Loucy (cell line): ENCODE results near the gene JAG1.

Experiments
- H2AFZ ChIP-seq: fragments of 200-600 bp; sonication (generic); 2 replicates; pipeline ENCODE4 v1.6.0; 2016; ENCODE audit warnings: antibody characterized with exemption, mild to moderate bottlenecking, low read length, moderate library complexity
- H3F3A ChIP-seq: fragments of 200-600 bp; 2 replicates; pipeline ENCODE4 v1.6.0; 2016; ENCODE audit warnings: antibody characterized with exemption, low read depth, mild to moderate bottlenecking
- H3K27me3 ChIP-seq: fragments of 200-600 bp; sonication (generic); 2 replicates; pipeline ENCODE4 v1.6.1; 2014; ENCODE audit warnings: low read length, mild to moderate bottlenecking; ENCODE audit not compliant: insufficient read depth, poor library complexity, severe bottlenecking
- H3K36me3 ChIP-seq: fragments of 200-600 bp; sonication (generic); 2 replicates; pipeline ENCODE4 v1.6.1; 2016; ENCODE audit warnings: low read length; ENCODE audit not compliant: insufficient read depth
- H3K4me1 ChIP-seq: fragments of 200-600 bp; sonication (generic); 2 replicates; pipeline ENCODE4 v1.5.1; 2014; ENCODE audit warnings: low read length, mild to moderate bottlenecking; ENCODE audit not compliant: insufficient read depth, poor library complexity, severe bottlenecking
- H3K4me2 ChIP-seq: fragments of 200-600 bp; sonication (generic); 2 replicates; pipeline ENCODE4 v1.6.0; 2014; ENCODE audit warnings: antibody characterized with exemption, low read length, low read depth, mild to moderate bottlenecking; ENCODE audit not compliant: poor library complexity, severe bottlenecking
- H3K4me3 ChIP-seq: fragments of 200-600 bp; sonication (generic); 2 replicates; pipeline ENCODE4 v1.5.1; 2014; ENCODE audit warnings: low read length, mild to moderate bottlenecking, mixed read lengths; ENCODE audit not compliant: poor library complexity, severe bottlenecking
- H3K79me2 ChIP-seq: fragments of 200-600 bp; sonication (generic); 2 replicates; pipeline ENCODE4 v1.6.1; 2014; ENCODE audit warnings: low read length; ENCODE audit not compliant: insufficient read depth
- H3K9ac ChIP-seq: fragments of 200-600 bp; sonication (generic); 2 replicates; pipeline ENCODE4 v1.6.0; 2014; ENCODE audit warnings: mild to moderate bottlenecking, low read depth, low read length, moderate library complexity; ENCODE audit not compliant: poor library complexity, severe bottlenecking
- H3K9me2 ChIP-seq: fragments of 200-600 bp; sonication (generic); replicated peaks from 2 replicates; pipeline ENCODE4 v1.6.1; 2016; ENCODE audit warnings: low read depth, low read length, mixed read lengths
- H3K9me3 ChIP-seq: fragments of 200-600 bp; sonication (generic); 2 replicates; pipeline ENCODE4 v1.6.1; 2014; ENCODE audit warnings: mild to moderate bottlenecking, antibody characterized with exemption, low read length, low read depth; ENCODE audit not compliant: insufficient read depth
- H4K20me1 ChIP-seq: fragments of 200-600 bp; sonication (generic); 2 replicates; pipeline ENCODE4 v1.6.0; 2014; ENCODE audit warnings: antibody characterized with exemption, low read length, mild to moderate bottlenecking; ENCODE audit not compliant: insufficient read depth, poor library complexity, severe bottlenecking
- CTCF ChIP-seq: fragments of 200-600 bp; sonication (generic); conservative IDR thresholded peaks from 2 replicates; pipeline ENCODE4 v1.5.1; 2014; ENCODE audit warnings: mild to moderate bottlenecking, antibody characterized with exemption, low read length
- EZH2phosphoT487 ChIP-seq: fragments of 200-600 bp; IDR thresholded peaks from 2 replicates; pipeline ENCODE4 v1.6.1; 2018; ENCODE audit warnings: antibody characterized with exemption, mild to moderate bottlenecking, moderate library complexity, borderline replicate concordance

Gene JAG1

GRCh38 chr20:10660661-10661060 is 13.1 kb downstream of the JAG1 start:
- H3K9ac ChIP-seq, result no peak overlapping the region
- no peaks in the 10 kb centered on the region for H3K4me1 ChIP-seq
- H2AFZ ChIP-seq, result no peak overlapping the region
- no peak overlapping the region for H3K4me3 ChIP-seq
- no peaks in the 10 kb centered on the region for H3F3A ChIP-seq
- H3K4me2 ChIP-seq, result no peak overlapping the region
- no peaks in the 10 kb centered on the region for H3K9me3 ChIP-seq
- no peaks in the 10 kb centered on the region for H3K79me2 ChIP-seq
- no peaks in the 10 kb centered on the region for H3K36me3 ChIP-seq
- H3K9me2 ChIP-seq, result no peaks in the 10 kb centered on the region
- TF ChIP-seq EZH2phosphoT487, result no peak
- H4K20me1 ChIP-seq, result no peaks in the 10 kb centered on the region
- no peaks in the 10 kb centered on the region for H3K27me3 ChIP-seq

DNA sequence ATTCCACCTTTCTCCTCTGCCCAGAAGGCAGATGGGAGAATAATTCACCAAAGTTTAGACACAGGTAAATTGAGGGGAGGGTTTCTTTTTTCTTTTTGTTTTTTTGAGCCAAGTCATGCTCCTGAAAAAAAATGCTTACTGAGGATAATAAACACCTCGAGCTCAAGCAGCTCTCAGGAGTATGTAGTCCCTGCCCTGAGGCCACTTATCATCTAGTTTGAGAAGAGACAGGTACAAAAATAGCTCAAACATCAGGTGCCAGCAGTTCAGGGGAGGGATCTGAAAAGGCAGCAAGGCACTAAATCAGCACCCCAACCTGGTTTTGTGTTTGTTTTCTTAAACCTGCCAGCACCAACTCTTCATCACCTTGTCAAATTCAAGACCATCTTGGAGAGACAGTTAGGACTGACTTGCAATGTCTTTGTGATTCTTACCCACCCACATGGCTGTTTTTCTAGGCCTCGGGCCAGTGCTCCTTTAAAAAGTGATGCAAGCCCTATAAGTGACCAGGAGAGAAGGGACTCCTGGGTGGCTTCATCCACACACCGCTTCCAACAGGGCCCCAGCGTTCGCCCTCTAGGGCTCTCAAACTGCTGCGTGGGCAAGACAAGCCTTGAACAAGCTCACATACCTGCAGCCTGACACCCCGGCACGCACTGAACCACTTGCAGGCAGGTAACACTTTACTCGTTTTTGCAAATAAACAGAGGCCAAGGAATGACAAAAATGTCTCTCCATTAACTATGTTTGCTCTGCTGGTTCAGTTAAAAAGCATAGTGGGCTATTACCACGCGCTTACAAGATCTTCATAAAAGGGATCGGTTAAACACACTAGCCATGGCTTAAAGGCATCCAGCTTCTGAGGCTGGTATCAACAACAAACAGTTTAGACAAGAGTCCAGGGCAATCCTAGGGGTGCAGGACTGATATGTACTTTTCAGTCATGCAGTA is 13.9 kb downstream of the JAG1 start:
- H3K36me3 ChIP-seq, result no peaks in the 10 kb centered on the region
- H3K27me3 ChIP-seq, result no peaks in the 10 kb centered on the region
- no peak overlapping the region for H3K9ac ChIP-seq
- no peaks in the 10 kb centered on the region for H3K9me3 ChIP-seq
- no peak overlapping the region for H3K4me2 ChIP-seq
- H3K4me1 ChIP-seq, result no peaks in the 10 kb centered on the region
- H2AFZ ChIP-seq, result no peak overlapping the region
- TF ChIP-seq CTCF, result no peak
- no peak for TF ChIP-seq EZH2phosphoT487
- H3K4me3 ChIP-seq, result no peak overlapping the region
- no peaks in the 10 kb centered on the region for H4K20me1 ChIP-seq
- no peaks in the 10 kb centered on the region for H3K9me2 ChIP-seq
- H3K79me2 ChIP-seq, result no peaks in the 10 kb centered on the region
- H3F3A ChIP-seq, result no peaks in the 10 kb centered on the region

DNA sequence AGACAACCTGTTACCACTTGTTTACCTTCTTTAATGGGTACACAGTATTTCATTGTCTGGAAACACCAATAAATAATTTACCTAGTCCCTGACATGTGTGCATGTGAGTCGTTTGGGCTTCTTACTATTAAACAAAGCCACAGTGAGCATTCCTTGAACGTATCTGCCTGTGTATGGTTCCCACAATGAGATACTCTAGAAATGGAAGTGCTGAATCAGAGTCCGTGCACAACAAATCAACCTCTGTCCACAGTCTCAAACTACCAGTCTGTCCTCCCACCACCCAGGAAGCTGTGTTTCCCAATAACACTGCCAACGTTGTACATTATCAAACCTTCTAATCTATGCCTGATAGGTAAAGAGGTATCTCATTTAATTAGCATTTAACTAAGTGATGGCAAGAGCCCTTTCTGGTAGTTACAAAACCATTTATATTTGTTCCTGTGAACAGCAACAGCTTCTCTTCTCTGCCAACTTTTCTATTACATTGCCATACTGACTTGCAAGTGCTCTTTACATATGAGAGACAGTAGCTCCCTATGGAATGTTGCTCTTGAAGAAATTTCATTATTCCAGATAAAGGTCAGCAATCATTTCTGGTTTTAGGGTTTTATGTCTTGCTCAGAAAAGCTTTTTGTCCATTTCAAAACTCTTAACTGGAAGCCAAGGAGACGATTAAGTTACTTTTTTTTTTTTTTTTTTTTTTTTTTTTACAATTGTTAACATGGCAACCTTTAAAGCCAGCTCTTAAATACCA is 14.7 kb downstream of the JAG1 start:
- Histone ChIP-seq H3K27me3 (no peaks in the 10 kb centered on the region), H4K20me1 (no peaks in the 10 kb centered on the region), H3K4me3 (no peak overlapping the region), H3K9me2 (no peaks in the 10 kb centered on the region), H3F3A (no peaks in the 10 kb centered on the region), H3K4me2 (no peak overlapping the region), H3K36me3 (no peaks in the 10 kb centered on the region), H3K79me2 (no peaks in the 10 kb centered on the region), H2AFZ (no peak overlapping the region), H3K9me3 (no peaks in the 10 kb centered on the region), H3K9ac (no peak overlapping the region), H3K4me1 (no peaks in the 10 kb centered on the region)
- TF ChIP-seq CTCF (no peak), EZH2phosphoT487 (no peak)
